Mammary epithelial cell (primary cell): Measurements from ENCODE around the gene ERCC6L2.

ENCODE experiments used
- CTCF ChIP-seq, 2 donors: IDR thresholded peaks in 1 of 2; conservative IDR thresholded peaks in 1 of 2; 2 replicates each; pipeline ENCODE4 v1.5.1; 2011 to 2012; ENCODE audit warnings: inconsistent platforms in 2 of 2, low read length in 2 of 2, mild to moderate bottlenecking in 2 of 2, control low read depth in 1 of 2, low read depth in 1 of 2; ENCODE audit not compliant: insufficient read depth in 1 of 2; ENCODE audit errors: extremely low read depth in 1 of 2
- EZH2 ChIP-seq: IDR thresholded peaks from 2 replicates; pipeline ENCODE4 v1.6.1; 2012; ENCODE audit warnings: low read length, inconsistent platforms, borderline replicate concordance

- TF ChIP-seq CTCF (conservative IDR thresholded peaks at IDR 0.05 in 1 of 2, IDR thresholded peaks at IDR 0.05 in 1 of 2; ENCODE audit: extremely low read depth in 1 of 2, insufficient read depth in 1 of 2, low read depth in 1 of 2, low read length in 2 of 2): no peak
- TF ChIP-seq EZH2: no peak
These were observed 104.0 kb downstream of the ERCC6L2 start for GRCh38 chr9:95979446-95979845.
